Vagina (tissue), 2 donors: ENCODE data around the gene KRTAP10-11. TPM values are rescaled to one million over a fixed set of nuclear protein-coding genes. Genes with fewer than 3 reads are reported as not detected.
"Not testable (repeated sequence)": the region's sequence is repeated elsewhere in the genome, so short reads cannot be mapped to it uniquely, and the experiment has no call there.

ENCODE experiments used
- DNase-seq, 2 donors: peaks; one replicate each; pipeline ENCODE4 v3.0.0-alpha.2; 2017; ENCODE audit errors: extremely low spot score in 2 of 2
- H3K27ac ChIP-seq: fragments of 200-600 bp; sonication (generic); one replicate; pipeline ENCODE4 v1.5.1; 2019
- H3K27me3 ChIP-seq: fragments of 200-600 bp; sonication (generic); one replicate; pipeline ENCODE4 v1.5.1; 2019
- H3K36me3 ChIP-seq, 2 donors: fragments of 200-600 bp; sonication (generic); one replicate each; pipeline ENCODE4 v1.5.1; 2017 to 2019
- H3K4me1 ChIP-seq: fragments of 200-600 bp; sonication (generic); one replicate; pipeline ENCODE4 v1.5.1; 2019
- H3K4me3 ChIP-seq, 2 donors: fragments of 200-600 bp; sonication (generic); 1 replicate in 1 of 2; 2 replicates in 1 of 2; pipeline ENCODE4 v1.5.1; 2016 to 2019
- H3K9me3 ChIP-seq: fragments of 200-600 bp; sonication (generic); one replicate; pipeline ENCODE4 v1.5.1; 2019
- CTCF ChIP-seq, 3 experiments: fragments of 450-650 bp in 2 of 3; fragments of 200-600 bp in 1 of 3; sonication (generic) in 1 of 3; IDR thresholded peaks; one replicate each; pipeline ENCODE4 v1.5.1; 2017 to 2019; ENCODE audit warnings: antibody characterized with exemption in 3 of 3, mild to moderate bottlenecking in 2 of 3, moderate library complexity in 2 of 3
- POLR2A ChIP-seq, 2 donors: fragments of 450-650 bp; IDR thresholded peaks; one replicate each; pipeline ENCODE4 v1.6.1; 2017; ENCODE audit warnings: antibody characterized with exemption in 2 of 2, mild to moderate bottlenecking in 2 of 2, moderate library complexity in 2 of 2
- POLR2AphosphoS5 ChIP-seq, 2 donors: sonication (generic); formaldehyde crosslinking; IDR thresholded peaks; one replicate each; pipeline ENCODE4 v1.9.0; 2017; ENCODE audit warnings: antibody characterized with exemption in 2 of 2, mild to moderate bottlenecking in 2 of 2, low read depth in 1 of 2; ENCODE audit not compliant: insufficient read depth in 1 of 2
- intact Hi-C: fragments of 100-400 bp; cut with DNase I; formaldehyde crosslinking; loops from one replicate; pipeline ENCODE4 v1.15.1; 2023
- total RNA-seq: library from RNA; depleted of rRNA; stranded (reverse); fragments of >200 nt; gene quantifications from one replicate; pipeline ENCODE4 v1.2.3, GENCODE V29; 2016

The KRTAP10-11 gene
- total RNA-seq, 1 donor from 2014 or later = not detected

- Histone ChIP-seq H3K27ac (no peak overlapping the region), H3K9me3 (no peaks in the 10 kb centered on the region), H3K4me3 (no peak overlapping the region), H3K27me3 (no peaks in the 10 kb centered on the region), H3K36me3 (no peaks in the 10 kb centered on the region), H3K4me1 (no peaks in the 10 kb centered on the region)
- no peak for TF ChIP-seq POLR2A (IDR thresholded peaks at IDR 0.05)
- no peak for TF ChIP-seq CTCF (IDR thresholded peaks at IDR 0.05)
- TF ChIP-seq POLR2AphosphoS5 (IDR thresholded peaks at IDR 0.05; ENCODE audit: insufficient read depth in 1 of 2, low read depth in 1 of 2) = no peak
- no peak for DNase-seq
- intact Hi-C loops = no loop called here
Observed at GRCh38 chr21:44602463-44602850, 43.8 kb upstream of the KRTAP10-11 start.

- H3K4me1 ChIP-seq = no peaks in the 10 kb centered on the region
- no peaks in the 10 kb centered on the region for H3K27me3 ChIP-seq
- TF ChIP-seq POLR2A (IDR thresholded peaks at IDR 0.05) (no peak), POLR2AphosphoS5 (IDR thresholded peaks at IDR 0.05; ENCODE audit: insufficient read depth in 1 of 2, low read depth in 1 of 2) (no peak), CTCF (IDR thresholded peaks at IDR 0.05) (no peak)
- DNase-seq = peak in 1 of 2 donors; percentile 69
- intact Hi-C loops = no loop called here
- no peaks in the 10 kb centered on the region for H3K36me3 ChIP-seq
- H3K27ac ChIP-seq = no peak overlapping the region
- no peaks in the 10 kb centered on the region for H3K9me3 ChIP-seq
- H3K4me3 ChIP-seq = no peak overlapping the region
Observed at GRCh38 chr21:44603109-44603875, 42.9 kb upstream of the KRTAP10-11 start.

GRCh38 chr21:44603911-44604310 is 42.3 kb upstream of the KRTAP10-11 start:
- H3K27ac ChIP-seq = no peak overlapping the region
- TF ChIP-seq POLR2AphosphoS5 (IDR thresholded peaks at IDR 0.05; ENCODE audit: insufficient read depth in 1 of 2, low read depth in 1 of 2) (no peak), POLR2A (IDR thresholded peaks at IDR 0.05) (no peak), CTCF (IDR thresholded peaks at IDR 0.05) (no peak)
- no peaks in the 10 kb centered on the region for H3K9me3 ChIP-seq
- H3K4me3 ChIP-seq = no peak overlapping the region
- H3K4me1 ChIP-seq = no peaks in the 10 kb centered on the region
- no peaks in the 10 kb centered on the region for H3K27me3 ChIP-seq
- peak in 1 of 2 donors; percentile 62 for DNase-seq
- intact Hi-C loops = no loop called here
- no peaks in the 10 kb centered on the region for H3K36me3 ChIP-seq

- H3K4me1 ChIP-seq = no peaks in the 10 kb centered on the region
- no peaks in the 10 kb centered on the region for H3K9me3 ChIP-seq
- intact Hi-C loops = no loop called here
- H3K27me3 ChIP-seq = no peaks in the 10 kb centered on the region
- no peak overlapping the region for H3K27ac ChIP-seq
- H3K36me3 ChIP-seq = no peaks in the 10 kb centered on the region
- no peak for TF ChIP-seq CTCF (IDR thresholded peaks at IDR 0.05)
- TF ChIP-seq POLR2A (IDR thresholded peaks at IDR 0.05) = no peak
- TF ChIP-seq POLR2AphosphoS5 (IDR thresholded peaks at IDR 0.05; ENCODE audit: insufficient read depth in 1 of 2, low read depth in 1 of 2) = no peak
- H3K4me3 ChIP-seq = no peak overlapping the region
- DNase-seq = no peak
Observed at GRCh38 chr21:44606495-44606894, 39.7 kb upstream of the KRTAP10-11 start.

GRCh38 chr21:44609193-44609592 is 37.0 kb upstream of the KRTAP10-11 start:
- Histone ChIP-seq H3K9me3 (peaks cover 5% of the 10 kb centered on the region), H3K4me3 (no peak overlapping the region), H3K27me3 (no peaks in the 10 kb centered on the region), H3K27ac (no peak overlapping the region), H3K4me1 (no peaks in the 10 kb centered on the region), H3K36me3 (no peaks in the 10 kb centered on the region)
- intact Hi-C loops = no loop called here
- DNase-seq = no peak
- no peak for TF ChIP-seq POLR2AphosphoS5 (IDR thresholded peaks at IDR 0.05; ENCODE audit: insufficient read depth in 1 of 2, low read depth in 1 of 2)
- no peak for TF ChIP-seq CTCF (IDR thresholded peaks at IDR 0.05)
- TF ChIP-seq POLR2A (IDR thresholded peaks at IDR 0.05) = no peak

- H3K36me3 ChIP-seq, H3K27ac ChIP-seq, H3K27me3 ChIP-seq, H3K4me3 ChIP-seq, H3K9me3 ChIP-seq, DNase-seq, intact Hi-C loops, H3K4me1 ChIP-seq: not testable (repeated sequence)
Observed at GRCh38 chr21:44610157-44610843, 35.9 kb upstream of the KRTAP10-11 start.
